Central memory CD8-positive, alpha-beta T cell (primary cell): Measurements from ENCODE around the gene DNAJC1.
"Not testable (repeated sequence)": the region's sequence is repeated elsewhere in the genome, so short reads cannot be mapped to it uniquely, and the experiment has no call there.

Experiments
- ATAC-seq: fragments of 150-1000 bp; cut with Tn5 transposase; replicated peaks from 2 replicates; pipeline ENCODE4 v1.10.0; 2022; ENCODE audit warnings: mild to moderate bottlenecking, moderate FRiP score, moderate number of reproducible peaks; ENCODE audit not compliant: poor library complexity, severe bottlenecking; ENCODE audit errors: extremely low read depth
- DNase-seq, 2 donors: peaks; one replicate each; pipeline ENCODE4 v3.0.0; 2021; ENCODE audit warnings: low spot score in 2 of 2
- H3K27ac Mint-ChIP-seq: one replicate; pipeline ENCODE4 v1.8.0; 2022; ENCODE audit warnings: low read depth, mild to moderate bottlenecking, moderate library complexity, mixed read lengths
- H3K27me3 Mint-ChIP-seq: one replicate; pipeline ENCODE4 v1.8.0; 2022; ENCODE audit warnings: mixed read lengths
- H3K36me3 Mint-ChIP-seq: one replicate; pipeline ENCODE4 v1.8.0; 2022; ENCODE audit warnings: mild to moderate bottlenecking, moderate library complexity, mixed read lengths; ENCODE audit not compliant: insufficient read depth
- H3K4me1 Mint-ChIP-seq: one replicate; pipeline ENCODE4 v1.8.0; 2022; ENCODE audit warnings: mixed read lengths
- H3K4me3 Mint-ChIP-seq: one replicate; pipeline ENCODE4 v1.8.0; 2022; ENCODE audit warnings: mild to moderate bottlenecking, moderate library complexity, mixed read lengths
- H3K9me3 Mint-ChIP-seq: one replicate; pipeline ENCODE4 v1.8.0; 2022; ENCODE audit warnings: mixed read lengths

DNAJC1 gene

GRCh38 chr10:22026287-22026686 lies 22.8 kb upstream of the DNAJC1 start:
- Mint-ChIP-seq H3K27me3 (peaks cover 24% of the 10 kb centered on the region), H3K4me1 (peaks cover 15% of the 10 kb centered on the region), H3K36me3 (peaks cover 2% of the 10 kb centered on the region), H3K27ac (no peak overlapping the region), H3K9me3 (no peaks in the 10 kb centered on the region), H3K4me3 (no peak overlapping the region)
- DNase-seq, result no peak
- ATAC-seq, result no peak

- Mint-ChIP-seq H3K27ac (no peak overlapping the region), H3K4me1 (peaks cover 15% of the 10 kb centered on the region), H3K27me3 (peaks cover 4% of the 10 kb centered on the region), H3K4me3 (no peak overlapping the region), H3K9me3 (no peaks in the 10 kb centered on the region), H3K36me3 (peaks cover 2% of the 10 kb centered on the region)
- DNase-seq, result no peak
- ATAC-seq, result no peak
Measured at GRCh38 chr10:22023508-22023907, 20.0 kb upstream of the DNAJC1 start.

GRCh38 chr10:22022257-22023032 lies 18.9 kb upstream of the DNAJC1 start:
- peak; percentile 92 for ATAC-seq
- peaks cover 2% of the 10 kb centered on the region for H3K36me3 Mint-ChIP-seq
- peak overlapping the region; percentile 73 for H3K27ac Mint-ChIP-seq
- no peak for DNase-seq
- H3K9me3 Mint-ChIP-seq, result no peaks in the 10 kb centered on the region
- peak overlapping the region; percentile 51 for H3K4me3 Mint-ChIP-seq
- no peaks in the 10 kb centered on the region for H3K27me3 Mint-ChIP-seq
- H3K4me1 Mint-ChIP-seq, result peaks cover 15% of the 10 kb centered on the region

GRCh38 chr10:22021144-22021543 lies 17.6 kb upstream of the DNAJC1 start:
- DNase-seq, H3K9me3 Mint-ChIP-seq: not testable (repeated sequence)

GRCh38 chr10:22017283-22018020 lies 13.9 kb upstream of the DNAJC1 start:
- H3K9me3 Mint-ChIP-seq, result no peaks in the 10 kb centered on the region
- DNase-seq, result no peak
- no peak for ATAC-seq

More at GRCh38 chr10:22021144-22021543, 17.6 kb upstream of the DNAJC1 start:
- ATAC-seq, H3K4me3 Mint-ChIP-seq, H3K27me3 Mint-ChIP-seq, H3K27ac Mint-ChIP-seq, H3K36me3 Mint-ChIP-seq: not testable (repeated sequence)
- peaks cover 15% of the 10 kb centered on the region for H3K4me1 Mint-ChIP-seq

GRCh38 chr10:22016046-22016705 lies 12.6 kb upstream of the DNAJC1 start:
- no peak for DNase-seq
- H3K27ac Mint-ChIP-seq, result no peak overlapping the region
- H3K4me1 Mint-ChIP-seq, result no peaks in the 10 kb centered on the region
- H3K4me3 Mint-ChIP-seq, result no peak overlapping the region
- H3K27me3 Mint-ChIP-seq, result peaks cover 10% of the 10 kb centered on the region
- H3K36me3 Mint-ChIP-seq, result no peaks in the 10 kb centered on the region
- no peaks in the 10 kb centered on the region for H3K9me3 Mint-ChIP-seq
- no peak for ATAC-seq

More at GRCh38 chr10:22017283-22018020, 13.9 kb upstream of the DNAJC1 start:
- peaks cover 7% of the 10 kb centered on the region for H3K4me1 Mint-ChIP-seq
- no peaks in the 10 kb centered on the region for H3K36me3 Mint-ChIP-seq
- H3K27me3 Mint-ChIP-seq, result peaks cover 10% of the 10 kb centered on the region
- H3K4me3 Mint-ChIP-seq, result no peak overlapping the region
- no peak overlapping the region for H3K27ac Mint-ChIP-seq

- Mint-ChIP-seq H3K9me3 (no peaks in the 10 kb centered on the region), H3K27ac (no peak overlapping the region), H3K27me3 (peaks cover 25% of the 10 kb centered on the region), H3K36me3 (no peaks in the 10 kb centered on the region), H3K4me3 (no peak overlapping the region), H3K4me1 (no peaks in the 10 kb centered on the region)
- no peak for ATAC-seq
- DNase-seq, result no peak
Measured at GRCh38 chr10:22010973-22011408, 7.5 kb upstream of the DNAJC1 start.

DNA sequence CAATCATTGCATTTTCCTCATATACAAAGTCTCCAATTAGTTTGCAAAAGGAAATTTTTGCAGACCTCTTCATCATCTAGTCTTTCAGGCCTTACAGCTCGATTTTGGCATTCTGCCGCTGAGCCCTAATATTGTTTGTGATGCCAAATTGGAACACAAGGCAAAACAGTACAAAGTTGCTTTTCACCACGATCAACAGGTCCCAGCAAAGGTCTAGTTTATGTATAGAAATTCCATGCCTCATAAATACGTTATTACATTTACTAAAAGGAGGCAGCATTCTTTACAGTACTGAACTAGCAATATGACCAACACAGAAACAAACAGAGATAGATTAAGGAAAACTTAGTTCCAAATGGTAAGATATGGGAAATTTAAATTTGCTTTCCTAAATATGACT lies 7.0 kb upstream of the DNAJC1 start:
- no peaks in the 10 kb centered on the region for H3K9me3 Mint-ChIP-seq

GRCh38 chr10:22006379-22006884 lies 2.9 kb upstream of the DNAJC1 start:
- Mint-ChIP-seq H3K27me3 (peaks cover 22% of the 10 kb centered on the region), H3K36me3 (peaks cover 18% of the 10 kb centered on the region), H3K4me3 (no peak overlapping the region), H3K27ac (no peak overlapping the region), H3K4me1 (peaks cover 14% of the 10 kb centered on the region), H3K9me3 (no peaks in the 10 kb centered on the region)
- no peak for ATAC-seq
- DNase-seq, result no peak

More for the DNA sequence above, 7.0 kb upstream of the DNAJC1 start:
- ATAC-seq, result no peak
- DNase-seq, result no peak
- peaks cover 30% of the 10 kb centered on the region for H3K27me3 Mint-ChIP-seq
- no peaks in the 10 kb centered on the region for H3K36me3 Mint-ChIP-seq
- no peak overlapping the region for H3K4me3 Mint-ChIP-seq
- H3K4me1 Mint-ChIP-seq, result no peaks in the 10 kb centered on the region
- H3K27ac Mint-ChIP-seq, result no peak overlapping the region

GRCh38 chr10:22005763-22006162 lies 2.2 kb upstream of the DNAJC1 start:
- Mint-ChIP-seq H3K4me3 (no peak overlapping the region), H3K9me3 (no peaks in the 10 kb centered on the region), H3K4me1 (peaks cover 20% of the 10 kb centered on the region), H3K36me3 (peaks cover 18% of the 10 kb centered on the region), H3K27me3 (peaks cover 22% of the 10 kb centered on the region), H3K27ac (no peak overlapping the region)
- no peak for DNase-seq
- no peak for ATAC-seq

DNA sequence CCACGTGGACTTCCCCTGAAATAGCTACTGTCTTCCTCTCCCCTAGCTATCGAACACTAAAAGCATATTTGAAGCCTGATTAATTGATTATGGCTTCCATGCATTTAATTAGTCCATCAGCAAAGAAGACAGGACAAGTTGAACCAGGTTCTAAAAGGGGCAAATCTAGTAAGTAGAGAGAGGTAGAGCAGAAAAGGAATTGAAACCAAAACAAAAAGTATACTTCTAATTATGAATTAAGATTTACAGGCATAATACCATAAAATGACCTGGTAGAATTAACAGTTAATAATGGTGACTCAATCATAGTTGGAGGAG lies 393 bp upstream of the DNAJC1 start:
- DNase-seq, result no peak
- Mint-ChIP-seq H3K36me3 (peaks cover 18% of the 10 kb centered on the region), H3K27me3 (peaks cover 22% of the 10 kb centered on the region), H3K4me3 (peak overlapping the region; percentile 94), H3K27ac (peak overlapping the region; percentile 96), H3K9me3 (no peaks in the 10 kb centered on the region), H3K4me1 (peaks cover 37% of the 10 kb centered on the region)
- ATAC-seq, result no peak

DNA sequence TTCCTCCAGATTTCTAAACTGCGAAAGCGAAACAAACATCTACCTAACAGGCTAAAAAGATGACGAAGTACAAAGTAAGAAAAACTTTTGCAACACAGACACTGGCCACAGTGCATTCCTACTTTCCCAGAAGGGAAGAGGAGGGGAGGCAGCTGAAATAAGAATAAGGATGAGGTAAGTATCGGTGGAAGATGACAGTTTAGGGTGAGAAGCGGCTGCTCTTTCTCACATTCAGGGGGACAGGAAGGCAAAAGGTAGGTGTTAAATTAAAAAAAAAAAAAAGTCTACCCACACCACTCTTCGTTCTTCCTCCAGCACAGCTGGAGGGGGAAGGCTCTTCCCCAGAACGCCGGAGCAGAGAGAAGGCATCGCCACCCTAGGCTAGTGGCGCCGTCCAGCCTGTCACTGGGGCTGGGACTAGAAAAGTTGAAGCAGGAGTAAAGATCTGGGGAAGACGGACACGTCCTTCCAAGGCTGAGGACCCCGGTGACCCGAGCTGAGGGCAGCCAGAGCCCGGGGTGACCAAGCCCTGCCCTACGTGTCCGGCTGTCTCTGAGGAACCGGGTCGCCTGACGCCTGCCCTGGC lies 846 bp downstream of the DNAJC1 start:
- H3K27me3 Mint-ChIP-seq, result peaks cover 22% of the 10 kb centered on the region
- H3K36me3 Mint-ChIP-seq, result peaks cover 18% of the 10 kb centered on the region
- H3K9me3 Mint-ChIP-seq, result no peaks in the 10 kb centered on the region
- peak in 1 of 2 donors; percentile 45 for DNase-seq
- H3K4me3 Mint-ChIP-seq, result peak overlapping the region; percentile 94
- peak; percentile 51 for ATAC-seq
- H3K4me1 Mint-ChIP-seq, result peaks cover 48% of the 10 kb centered on the region
- H3K27ac Mint-ChIP-seq, result peak overlapping the region; percentile 96
